GM18517 (cell line): Measurements from ENCODE around the gene PCYOX1L.
"Not testable (repeated sequence)": the region's sequence is repeated elsewhere in the genome, so short reads cannot be mapped to it uniquely, and the experiment has no call there.

ENCODE experiments used
- ATAC-seq: cut with Tn5 transposase; IDR thresholded peaks from one replicate; pipeline ENCODE4 v1.9.1; 2021; ENCODE audit warnings: mild to moderate bottlenecking, moderate library complexity; ENCODE audit not compliant: unreplicated experiment

Gene PCYOX1L

GRCh38 chr5:149382517-149383220 lies 24.8 kb downstream of the PCYOX1L start:
- no peak for ATAC-seq

- no peak for ATAC-seq
Measured at GRCh38 chr5:149383399-149383798, 25.6 kb downstream of the PCYOX1L start.

GRCh38 chr5:149386166-149386565 lies 28.3 kb downstream of the PCYOX1L start:
- ATAC-seq = no peak

DNA sequence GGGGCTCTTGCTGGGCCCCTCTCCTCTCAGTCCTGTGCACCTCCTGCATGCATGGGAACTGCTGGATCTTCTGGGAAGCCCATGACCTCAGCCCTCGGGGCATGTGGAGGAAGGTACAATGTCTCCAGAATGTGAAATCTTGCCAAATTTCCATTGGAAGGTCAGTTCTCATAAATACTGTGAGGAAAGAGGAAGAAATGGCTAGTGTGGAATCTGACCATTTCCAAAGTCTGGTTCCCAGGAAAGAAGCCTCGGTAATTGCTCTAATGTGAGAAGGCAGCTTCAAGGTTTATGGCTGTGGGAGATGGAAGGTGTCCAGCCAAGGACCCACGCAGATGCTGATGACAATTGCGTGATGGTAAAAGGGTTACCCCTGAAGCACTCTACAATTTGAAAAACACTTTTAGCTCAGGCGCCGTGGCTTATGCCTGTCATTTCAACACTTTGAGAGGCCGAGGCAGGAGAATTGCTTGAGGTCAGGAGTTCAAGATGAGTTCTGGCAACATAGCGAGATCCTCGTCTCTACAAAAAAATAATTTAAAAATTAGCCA lies 29.3 kb downstream of the PCYOX1L start:
- ATAC-seq = no peak

- no peak for ATAC-seq
Measured at GRCh38 chr5:149387982-149388381, 30.1 kb downstream of the PCYOX1L start.

GRCh38 chr5:149388498-149389190 lies 30.8 kb downstream of the PCYOX1L start:
- ATAC-seq = no peak

- no peak for ATAC-seq
Measured at GRCh38 chr5:149389552-149390495, 32.0 kb downstream of the PCYOX1L start.

GRCh38 chr5:149391076-149391475 lies 33.2 kb downstream of the PCYOX1L start:
- ATAC-seq = not testable (repeated sequence)

DNA sequence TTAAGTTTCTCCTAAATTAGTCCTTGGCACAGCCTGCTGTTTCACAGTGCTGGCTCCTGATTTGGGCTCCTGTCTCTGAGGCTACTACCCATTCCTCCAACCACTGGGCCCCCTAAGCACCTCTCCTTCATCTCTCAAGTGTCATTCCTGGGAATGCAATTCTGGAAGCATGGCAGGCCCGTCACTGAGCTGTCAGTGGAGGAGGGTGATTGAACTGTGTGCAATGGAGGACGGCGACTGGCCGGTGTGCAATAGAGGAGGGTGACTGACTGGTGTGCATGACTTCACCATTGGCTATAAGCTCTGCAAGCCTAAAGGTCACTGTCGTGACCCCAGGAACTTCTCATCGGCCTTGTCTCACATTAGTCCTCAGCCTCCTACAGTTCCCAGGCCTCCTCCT lies 33.7 kb downstream of the PCYOX1L start:
- ATAC-seq = no peak

- no peak for ATAC-seq
Measured at GRCh38 chr5:149392718-149393117, 34.9 kb downstream of the PCYOX1L start.

DNA sequence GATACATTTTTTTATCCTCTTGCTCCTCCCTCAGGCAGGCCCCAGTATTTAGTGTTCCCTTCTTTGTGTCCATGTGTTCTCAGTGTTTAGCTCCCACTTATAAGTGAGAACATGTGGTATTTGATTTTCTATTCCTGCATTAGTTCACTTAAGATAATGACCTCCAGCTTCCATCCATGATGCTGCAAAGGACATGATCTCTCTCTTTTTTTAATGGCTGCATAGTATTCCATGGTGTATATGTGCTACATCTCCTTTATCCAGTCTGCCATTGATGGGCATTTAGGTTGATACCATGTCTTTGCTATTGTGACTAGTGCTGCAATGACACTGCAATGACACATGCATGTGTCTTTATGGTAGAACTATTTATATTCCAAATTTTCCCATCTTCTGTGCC lies 37.1 kb downstream of the PCYOX1L start:
- ATAC-seq = not testable (repeated sequence)

DNA sequence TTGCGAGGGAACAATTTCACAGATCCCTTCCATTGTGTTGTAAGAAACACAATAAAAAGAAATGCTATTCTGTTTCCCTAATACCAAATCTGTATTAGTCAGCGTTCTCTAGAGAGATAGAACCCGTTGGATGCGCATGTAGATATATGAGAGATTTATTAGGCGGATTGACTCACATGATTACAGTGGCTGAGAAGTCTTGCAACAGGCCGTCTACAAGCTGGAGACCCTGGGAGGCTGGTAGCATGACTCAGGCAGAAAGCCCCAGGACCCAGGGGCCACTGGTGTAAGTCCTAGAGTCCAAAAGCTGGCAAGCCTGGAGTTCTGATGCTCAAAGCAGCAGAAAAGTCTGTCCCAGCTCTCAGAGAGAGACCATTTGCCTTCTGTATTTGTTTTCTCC lies 39.7 kb downstream of the PCYOX1L start:
- no peak for ATAC-seq

GRCh38 chr5:149398747-149399266 lies 41.0 kb downstream of the PCYOX1L start:
- ATAC-seq = not testable (repeated sequence)

DNA sequence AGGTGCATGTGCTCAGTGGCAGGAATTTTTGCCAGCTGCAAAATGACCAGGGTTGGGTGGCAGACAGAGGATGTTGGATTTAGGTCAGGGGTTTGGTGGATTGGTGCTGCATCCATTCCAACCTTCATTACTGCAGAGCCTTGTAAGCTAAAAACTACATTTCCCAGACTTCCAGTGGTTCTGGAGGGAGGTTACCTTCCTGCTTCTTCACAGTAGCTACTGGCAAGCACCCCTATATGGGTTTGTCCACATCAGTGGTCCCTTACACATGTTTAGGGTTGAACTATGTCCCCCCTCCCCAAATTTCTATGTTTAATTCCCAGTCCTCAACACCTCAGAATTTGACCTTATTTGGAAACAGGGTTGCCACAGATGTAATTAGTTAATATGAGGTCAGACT lies 41.9 kb downstream of the PCYOX1L start:
- ATAC-seq = no peak

DNA sequence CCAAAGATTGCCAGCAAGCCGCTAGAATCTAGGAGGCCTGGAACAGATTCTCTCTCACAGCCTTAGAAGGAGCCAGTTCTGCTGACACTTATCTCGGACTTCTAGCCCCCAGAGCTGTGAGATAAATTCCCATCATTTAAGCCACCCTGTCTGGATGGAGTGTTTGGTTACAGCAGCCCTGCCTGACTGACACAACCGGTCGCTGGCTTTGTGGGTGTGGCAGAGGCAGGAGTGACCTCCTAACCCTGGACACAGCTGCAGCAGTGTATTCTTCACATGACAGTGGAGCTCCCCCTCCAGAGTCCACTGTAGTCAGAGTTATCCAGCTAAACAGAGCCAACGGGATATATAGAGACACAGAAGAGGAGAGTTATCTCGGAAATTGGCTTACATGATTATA lies 42.5 kb downstream of the PCYOX1L start:
- no peak for ATAC-seq

GRCh38 chr5:149401051-149401450 lies 43.2 kb downstream of the PCYOX1L start:
- no peak for ATAC-seq

- no peak for ATAC-seq
Measured at GRCh38 chr5:149402291-149402690, 44.4 kb downstream of the PCYOX1L start.

DNA sequence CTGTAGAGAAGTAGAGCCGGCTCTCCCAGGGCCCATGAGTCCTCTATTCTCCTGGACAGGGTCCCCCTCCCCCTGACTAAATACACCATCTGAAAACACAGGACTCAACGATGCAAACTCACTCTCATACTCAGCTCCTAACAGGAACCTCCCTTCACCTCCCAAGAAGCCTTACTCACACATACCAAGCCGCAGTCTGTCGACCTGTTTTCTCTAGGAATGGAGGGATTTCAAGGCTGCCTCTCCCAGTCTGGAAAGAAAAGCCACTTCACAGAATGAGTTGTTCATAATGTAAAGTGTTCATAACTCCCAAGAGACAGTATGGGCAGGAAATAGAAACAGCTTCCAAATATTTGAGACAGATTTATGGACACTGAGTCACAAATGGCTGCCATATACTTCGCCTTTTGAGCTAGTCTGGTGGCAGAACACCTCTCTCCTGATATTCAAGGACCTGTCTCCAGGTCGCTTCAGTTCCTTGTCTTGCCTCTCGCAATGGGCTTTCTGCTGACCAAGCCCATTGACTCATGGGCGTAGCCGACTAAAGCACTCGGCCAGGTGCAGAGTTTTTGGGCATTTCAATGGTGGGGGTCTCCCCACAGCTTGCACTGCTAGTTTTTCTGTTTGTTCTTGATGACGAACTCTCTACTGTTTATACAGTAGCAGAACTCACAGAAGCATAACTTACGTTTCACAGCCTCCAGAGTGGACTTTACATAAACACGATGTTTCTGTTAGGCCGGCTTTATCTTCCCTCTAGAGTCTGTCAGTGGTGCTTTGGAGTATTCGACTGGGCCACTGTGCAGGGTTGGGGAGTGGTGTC lies 46.3 kb downstream of the PCYOX1L start:
- ATAC-seq = no peak

DNA sequence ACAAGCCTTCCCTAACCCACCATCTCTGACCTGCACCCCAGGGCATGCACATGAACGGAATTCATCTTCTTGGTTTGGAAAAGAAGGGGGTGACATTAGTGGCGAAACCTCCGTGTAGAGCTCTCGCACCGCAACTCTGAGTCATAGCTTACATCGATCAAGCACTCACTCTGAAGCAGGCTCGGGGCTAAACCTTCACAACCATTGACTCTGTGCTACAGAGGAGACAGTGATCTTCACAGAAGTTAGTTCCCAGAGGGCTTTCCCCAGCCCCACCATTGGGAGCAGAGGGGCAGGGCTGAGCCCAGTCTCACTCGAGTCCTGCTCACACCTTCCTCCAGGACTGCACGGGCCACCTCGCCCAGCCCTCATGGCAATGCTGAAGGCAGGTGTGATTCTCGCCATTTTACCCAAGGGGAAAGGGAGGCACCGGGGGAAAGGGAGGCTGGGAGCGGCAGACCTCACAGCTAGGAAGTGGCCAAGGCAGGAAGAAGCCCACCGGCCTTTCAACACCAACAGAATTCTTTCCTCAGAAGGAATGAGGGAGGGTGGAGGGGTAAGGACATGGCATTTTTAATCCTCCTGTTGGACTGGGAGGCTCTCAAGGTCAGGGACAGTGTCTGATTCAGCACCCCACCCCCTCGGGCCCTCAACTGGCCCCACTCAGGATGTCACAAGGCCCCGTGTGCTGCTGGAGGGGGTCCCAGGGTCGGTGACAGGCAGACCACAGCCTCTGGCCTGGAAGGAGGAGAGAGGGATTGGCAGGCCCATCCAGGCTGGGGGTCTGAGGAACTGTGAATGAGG lies 47.1 kb downstream of the PCYOX1L start:
- no peak for ATAC-seq
